HG03342 (cell line): Measurements from ENCODE around the gene CHIA.

ENCODE experiments used
- ATAC-seq: cut with Tn5 transposase; IDR thresholded peaks from one replicate; pipeline ENCODE4 v1.9.1; 2021; ENCODE audit warnings: mild to moderate bottlenecking, moderate library complexity; ENCODE audit not compliant: unreplicated experiment

CHIA gene

DNA sequence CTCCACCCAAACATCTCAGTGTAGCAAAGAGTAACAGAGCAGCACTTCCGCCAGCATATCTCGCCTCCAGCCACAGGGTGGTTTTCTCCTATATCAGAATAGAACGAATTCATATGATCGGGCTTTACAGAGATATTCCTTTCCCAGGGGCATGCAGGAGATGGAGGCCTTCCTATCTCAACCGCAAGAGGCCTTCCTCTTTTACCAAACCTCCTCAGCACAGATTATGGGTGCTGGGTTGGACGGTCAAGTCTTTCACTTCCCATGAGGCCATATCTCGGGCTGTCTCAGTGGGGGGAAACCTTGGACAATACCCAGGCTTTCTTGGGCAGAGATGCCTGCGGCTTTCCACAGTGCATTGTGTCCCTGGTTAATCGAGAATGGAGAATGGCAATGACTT is 71.1 kb downstream of the CHIA start:
- no peak for ATAC-seq

GRCh38 chr1:111364690-111365089 is 74.0 kb downstream of the CHIA start:
- no peak for ATAC-seq

GRCh38 chr1:111366256-111366655 is 75.6 kb downstream of the CHIA start:
- no peak for ATAC-seq

GRCh38 chr1:111369177-111369576 is 78.5 kb downstream of the CHIA start:
- ATAC-seq = no peak

DNA sequence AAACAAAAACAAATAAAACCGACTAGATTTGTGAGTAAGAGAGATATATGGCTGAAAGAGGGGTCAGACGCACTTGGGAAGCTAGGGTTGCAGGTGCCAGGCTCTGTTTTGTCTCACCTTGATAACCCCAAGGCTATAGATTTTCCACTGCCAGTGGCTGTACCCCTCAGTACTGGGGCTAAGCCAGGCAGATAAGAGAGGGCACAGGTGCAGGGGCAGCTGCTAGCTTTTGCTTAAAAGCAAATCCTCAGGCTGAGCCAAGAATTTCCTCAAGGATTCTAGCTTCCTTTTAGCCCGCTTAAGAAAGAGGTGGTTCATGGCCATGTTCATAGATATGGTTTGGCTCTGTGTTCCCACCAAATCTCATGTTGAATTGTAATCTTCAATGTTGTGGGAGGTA is 79.0 kb downstream of the CHIA start:
- no peak for ATAC-seq
